Ascending aorta (tissue), 2 donors: ENCODE measurements around the gene OR6B2. TPM values are rescaled to one million over a fixed set of nuclear protein-coding genes. Genes with fewer than 3 reads are reported as not detected.

Experiments
- DNase-seq, 2 donors: peaks; one replicate each; pipeline ENCODE4 v3.0.0-alpha.2; 2019; ENCODE audit warnings: low spot score in 2 of 2
- H3K27ac ChIP-seq, 2 donors: fragments of 200-600 bp; sonication (generic); one replicate each; pipeline ENCODE4 v1.5.1; 2016 to 2017; ENCODE audit warnings: mild to moderate bottlenecking in 1 of 2
- H3K27me3 ChIP-seq: fragments of 200-600 bp; sonication (generic); one replicate; pipeline ENCODE4 v1.5.1; 2017
- H3K36me3 ChIP-seq, 2 donors: fragments of 200-600 bp; sonication (generic); one replicate each; pipeline ENCODE4 v1.5.1; 2016
- H3K4me1 ChIP-seq, 2 donors: fragments of 200-600 bp; sonication (generic); one replicate each; pipeline ENCODE4 v1.5.1; 2016 to 2017; ENCODE audit warnings: mild to moderate bottlenecking in 1 of 2
- H3K4me3 ChIP-seq, 2 donors: fragments of 200-600 bp; sonication (generic); one replicate each; pipeline ENCODE4 v1.5.1; 2016 to 2017; ENCODE audit warnings: mild to moderate bottlenecking in 1 of 2
- H3K9me3 ChIP-seq, 2 donors: fragments of 200-600 bp; sonication (generic); one replicate each; pipeline ENCODE4 v1.5.1; 2016
- CTCF ChIP-seq, 3 experiments: fragments of 200-600 bp in 2 of 3; fragments of 450-650 bp in 1 of 3; sonication (generic) in 2 of 3; IDR thresholded peaks; one replicate each; pipeline ENCODE4 v1.5.1; 2016 to 2019; ENCODE audit warnings: antibody characterized with exemption in 3 of 3, mild to moderate bottlenecking in 1 of 3, moderate library complexity in 1 of 3
- intact Hi-C: fragments of 100-400 bp; cut with DNase I; formaldehyde crosslinking; loops from one replicate; pipeline ENCODE4 v1.15.1; 2023
- total RNA-seq: library from RNA; depleted of rRNA; stranded (reverse); fragments of >200 nt; gene quantifications from one replicate; pipeline ENCODE4 v1.1.0, GENCODE V29; 2016

Gene OR6B2
- total RNA-seq, 1 donor from 2014 or later, result not detected

- Histone ChIP-seq H3K4me1 (no peaks in the 10 kb centered on the region), H3K36me3 (peaks cover 60 to 86% of the 10 kb centered on the region in 2 donors), H3K27me3 (no peaks in the 10 kb centered on the region), H3K4me3 (no peak overlapping the region), H3K9me3 (no peaks in the 10 kb centered on the region), H3K27ac (no peak overlapping the region)
- no peak for TF ChIP-seq CTCF (IDR thresholded peaks at IDR 0.05)
- intact Hi-C loops, result no loop called here
- DNase-seq, result no peak
Measured at GRCh38 chr2:240000671-240001070, 29.6 kb downstream of the OR6B2 start.

GRCh38 chr2:239997686-239998409, 32.4 kb downstream of the OR6B2 start:
- Histone ChIP-seq H3K36me3 (peaks cover 38 to 65% of the 10 kb centered on the region in 2 donors), H3K4me1 (no peaks in the 10 kb centered on the region), H3K27me3 (no peaks in the 10 kb centered on the region), H3K4me3 (no peak overlapping the region), H3K9me3 (no peaks in the 10 kb centered on the region), H3K27ac (no peak overlapping the region)
- intact Hi-C loops, result loop anchor here (10.0 kb wide), 1 partner anchor 853 kb away; no protein-coding TSS in a partner anchor
- no peak for TF ChIP-seq CTCF (IDR thresholded peaks at IDR 0.05)
- DNase-seq, result no peak

DNA sequence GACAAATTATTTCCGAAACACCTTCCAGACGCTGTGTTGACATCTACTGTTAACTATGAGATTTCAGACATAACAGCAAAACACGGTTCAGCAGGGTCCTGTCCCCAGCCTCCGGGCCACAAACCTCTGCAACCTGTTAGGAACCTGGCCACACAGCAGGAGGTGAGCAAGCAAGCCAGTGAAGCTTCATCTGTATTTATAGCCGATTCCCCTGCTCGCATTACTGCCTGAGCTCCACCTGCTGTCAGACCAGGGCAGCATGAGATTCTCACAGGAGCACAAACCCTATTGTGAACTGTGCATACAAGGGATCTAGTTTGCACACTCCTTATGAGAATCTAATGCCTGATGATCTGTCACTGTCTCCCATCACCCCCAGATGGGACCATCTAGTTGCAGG, 36.1 kb downstream of the OR6B2 start:
- no peak for DNase-seq
- intact Hi-C loops, result loop anchor here (10.0 kb wide), 1 partner anchor 849 kb away; no protein-coding TSS in a partner anchor
- peaks cover 16 to 47% of the 10 kb centered on the region in 2 donors for H3K36me3 ChIP-seq
- H3K27ac ChIP-seq, result no peak overlapping the region
- no peaks in the 10 kb centered on the region for H3K4me1 ChIP-seq
- no peak overlapping the region for H3K4me3 ChIP-seq
- no peaks in the 10 kb centered on the region for H3K9me3 ChIP-seq
- TF ChIP-seq CTCF (IDR thresholded peaks at IDR 0.05), result no peak
- no peaks in the 10 kb centered on the region for H3K27me3 ChIP-seq

GRCh38 chr2:239993291-239993690, 36.9 kb downstream of the OR6B2 start:
- H3K4me1 ChIP-seq, result no peaks in the 10 kb centered on the region
- intact Hi-C loops, result loop anchor here (10.0 kb wide), 1 partner anchor 848 kb away; no protein-coding TSS in a partner anchor
- no peak for TF ChIP-seq CTCF (IDR thresholded peaks at IDR 0.05)
- no peak overlapping the region for H3K4me3 ChIP-seq
- H3K36me3 ChIP-seq, result peaks cover 16 to 44% of the 10 kb centered on the region in 2 donors
- H3K27ac ChIP-seq, result no peak overlapping the region
- H3K9me3 ChIP-seq, result no peaks in the 10 kb centered on the region
- H3K27me3 ChIP-seq, result no peaks in the 10 kb centered on the region
- DNase-seq, result no peak

GRCh38 chr2:239991689-239992314, 38.4 kb downstream of the OR6B2 start:
- Histone ChIP-seq H3K4me1 (no peaks in the 10 kb centered on the region), H3K36me3 (peaks cover 26 to 52% of the 10 kb centered on the region in 2 donors), H3K9me3 (no peaks in the 10 kb centered on the region), H3K4me3 (no peak overlapping the region), H3K27me3 (no peaks in the 10 kb centered on the region), H3K27ac (peak overlapping the region in 1 of 2 donors; percentile 44)
- DNase-seq, result no peak
- peak; percentile 73 to 80 (median 76) for TF ChIP-seq CTCF (IDR thresholded peaks at IDR 0.05)
- intact Hi-C loops, result loop anchor here (1.0 to 10.0 kb wide), 3 partner anchors 58 to 957 kb away; no protein-coding TSS in a partner anchor
